IMR-90 (cell line): ENCODE data around the gene GSTT2. TPM values are rescaled to one million over a fixed set of nuclear protein-coding genes. Genes with fewer than 3 reads are reported as not detected.
"Not testable (repeated sequence)": the region's sequence is repeated elsewhere in the genome, so short reads cannot be mapped to it uniquely, and the experiment has no call there.

Experiments used
- ATAC-seq: fragments of 200-7000 bp; cut with Tn5 transposase; 2 replicates; pipeline ENCODE4 v1.9.1; 2020; ENCODE audit warnings: low read depth, mild to moderate bottlenecking, moderate library complexity
- BruUV-seq: library from RNA; stranded (reverse); fragments of 400-500 nt; replicated peaks from 2 replicates; lab custom pipeline; 2021; lab: Mats Ljungman, UMichigan
- CTCF ChIA-PET: fragments of 300-600 bp; formaldehyde crosslinking; extraction: SDS; loops from one replicate; lab custom pipeline; 2021; ENCODE audit warnings: antibody characterized with exemption; lab: Yijun Ruan, JAX
- POLR2A ChIA-PET: fragments of 300-600 bp; sonication (Branson Sonifier 250); formaldehyde crosslinking; loops from one replicate; lab custom pipeline; 2022; ENCODE audit warnings: antibody characterized with exemption; ENCODE audit not compliant: unreplicated experiment; lab: Charles Lee
- DNase-seq: peaks from one replicate; pipeline ENCODE4 v3.0.0; 2013
- H2AFZ ChIP-seq: replicated peaks from 2 replicates; pipeline ENCODE3; 2013; ENCODE audit warnings: low read length, mild to moderate bottlenecking; ENCODE audit not compliant: poor library complexity
- H2AK5ac ChIP-seq: 2 replicates; pipeline ENCODE4 v1.6.1; 2013; ENCODE audit warnings: low read depth, low read length, inconsistent platforms
- H2AK9ac ChIP-seq: replicated peaks from 2 replicates; pipeline ENCODE3; 2013; ENCODE audit warnings: mild to moderate bottlenecking, low read depth, low read length, moderate library complexity; ENCODE audit not compliant: poor library complexity
- H2BK120ac ChIP-seq: 2 replicates; pipeline ENCODE4 v1.6.1; 2013; ENCODE audit warnings: low read depth, low read length, inconsistent platforms
- H2BK15ac ChIP-seq: 3 replicates; pipeline ENCODE4 v1.6.1; 2013; ENCODE audit warnings: low read depth, low read length, inconsistent platforms
- H2BK20ac ChIP-seq: 2 replicates; pipeline ENCODE4 v1.6.1; 2013; ENCODE audit warnings: low read depth, mild to moderate bottlenecking, inconsistent platforms, low read length, moderate library complexity
- H2BK5ac ChIP-seq: 2 replicates; pipeline ENCODE4 v1.6.1; 2013; ENCODE audit warnings: mild to moderate bottlenecking, low read depth, low read length, inconsistent platforms; ENCODE audit not compliant: poor library complexity, severe bottlenecking
- H3K14ac ChIP-seq: replicated peaks from 2 replicates; pipeline ENCODE4 v1.6.1; 2013; ENCODE audit warnings: low read depth, low read length, inconsistent platforms
- H3K18ac ChIP-seq: 2 replicates; pipeline ENCODE4 v1.6.1; 2013; ENCODE audit warnings: low read depth, low read length, control low read depth
- H3K23ac ChIP-seq: 2 replicates; pipeline ENCODE4 v1.6.1; 2013; ENCODE audit warnings: low read depth, low read length, inconsistent platforms
- H3K27ac ChIP-seq: 2 replicates; pipeline ENCODE4 v1.5.1; 2013; ENCODE audit warnings: mild to moderate bottlenecking, control low read depth, low read length; ENCODE audit not compliant: insufficient read depth
- H3K27me3 ChIP-seq: 2 replicates; pipeline ENCODE4 v1.6.1; 2013; ENCODE audit warnings: low read length; ENCODE audit not compliant: control insufficient read depth, insufficient read depth
- H3K36me3 ChIP-seq: 2 replicates; pipeline ENCODE4 v1.6.1; 2013; ENCODE audit warnings: low read length, mixed read lengths; ENCODE audit not compliant: control insufficient read depth, insufficient read depth
- H3K4ac ChIP-seq: 2 replicates; pipeline ENCODE4 v1.6.1; 2013; ENCODE audit warnings: low read depth, low read length, inconsistent platforms
- H3K4me1 ChIP-seq: 2 replicates; pipeline ENCODE4 v1.6.1; 2013; ENCODE audit warnings: low read length, mixed read lengths; ENCODE audit not compliant: control insufficient read depth, insufficient read depth
- H3K4me2 ChIP-seq: 2 replicates; pipeline ENCODE4 v1.6.1; 2013; ENCODE audit warnings: low read depth, mild to moderate bottlenecking, control low read depth, low read length, moderate library complexity
- H3K4me3 ChIP-seq: 2 replicates; pipeline ENCODE4 v1.5.1; 2013; ENCODE audit warnings: low read depth, mild to moderate bottlenecking, control low read depth, low read length, moderate library complexity; ENCODE audit not compliant: insufficient read depth
- H3K56ac ChIP-seq: 2 replicates; pipeline ENCODE4 v1.6.1; 2013; ENCODE audit warnings: low read length, inconsistent platforms; ENCODE audit not compliant: insufficient read depth; ENCODE audit errors: extremely low read depth
- H3K79me1 ChIP-seq, 2 experiments: 2 replicates each; pipeline ENCODE4 v1.6.1; 2013; ENCODE audit warnings: low read length in 2 of 2, inconsistent platforms in 1 of 2, low read depth in 1 of 2
- H3K9ac ChIP-seq: 2 replicates; pipeline ENCODE4 v1.6.1; 2013; ENCODE audit warnings: low read depth, low read length, control low read depth
- H3K9me1 ChIP-seq: 2 replicates; pipeline ENCODE4 v1.6.1; 2013; ENCODE audit warnings: low read length, inconsistent platforms; ENCODE audit not compliant: insufficient read depth
- H3K9me3 ChIP-seq: 2 replicates; pipeline ENCODE4 v1.6.1; 2013; ENCODE audit warnings: low read length; ENCODE audit not compliant: control insufficient read depth, insufficient read depth
- H4K20me1 ChIP-seq: 2 replicates; pipeline ENCODE4 v1.6.1; 2013; ENCODE audit warnings: low read length, inconsistent platforms; ENCODE audit not compliant: insufficient read depth
- H4K5ac ChIP-seq: 2 replicates; pipeline ENCODE4 v1.6.1; 2013; ENCODE audit warnings: mild to moderate bottlenecking, low read depth, low read length, control low read depth
- H4K8ac ChIP-seq, 2 experiments: 2 replicates each; pipeline ENCODE4 v1.6.1; 2013; ENCODE audit warnings: low read depth in 2 of 2, low read length in 2 of 2, control low read depth in 1 of 2, inconsistent platforms in 1 of 2
- H4K91ac ChIP-seq: 2 replicates; pipeline ENCODE4 v1.6.1; 2013; ENCODE audit warnings: low read depth, low read length, inconsistent platforms; ENCODE audit not compliant: insufficient read depth
- WGBS, 2 experiments: methylation state at CpG; one replicate each; pipeline versions ENCODE4 v1.1.5 to v1.1.7; 2013; ENCODE audit warnings: missing lambda C conversion rate in 2 of 2; ENCODE audit not compliant: insufficient read length in 1 of 2; ENCODE audit errors: extremely low coverage in 2 of 2; 5-methylcytosine and 5-hydroxymethylcytosine counted together
- dilution Hi-C: fragments of 300-500 bp; cut with HindIII; formaldehyde crosslinking; loops from one replicate; pipeline ENCODE4 v1.14.3; 2018; ENCODE audit warnings: low sequenced_read_pairs; ENCODE audit not compliant: unreplicated experiment
- in situ Hi-C: fragments of 300-500 bp; cut with MboI; formaldehyde crosslinking; loops from 3 replicates; pipeline ENCODE4 v1.14.3; 2019; ENCODE audit warnings: low sequenced_read_pairs, inconsistent platforms, mixed read lengths
- intact Hi-C: fragments of 100-400 bp; cut with micrococcal nuclease; formaldehyde crosslinking; loops from 2 replicates; pipeline ENCODE4 v1.10.0; 2022
- polyA plus RNA-seq, 3 experiments: library from polyadenylated mRNA; depleted of rRNA; stranded (reverse); fragments of >200 nt; gene quantifications; 2 replicates each; pipeline ENCODE4 v1.2.3, GENCODE V29; 2012; ENCODE audit warnings: low replicate concordance in 1 of 3
- total RNA-seq: library from RNA; depleted of rRNA; stranded (reverse); fragments of >200 nt; gene quantifications from 2 replicates; pipeline ENCODE4 v1.2.3, GENCODE V29; 2012

Gene GSTT2
- total and polyA plus RNA-seq, 2 of the 4 experiments (the other 2 are of a cell fraction), result 1.4 to 6.9 TPM

GRCh38 chr22:23980567-23980966, 633 bp downstream of the GSTT2 start:
- POLR2A ChIA-PET, H3K18ac ChIP-seq, H3K4me3 ChIP-seq, DNase-seq, H3K79me1 ChIP-seq, H2BK5ac ChIP-seq, dilution Hi-C loops, in situ Hi-C loops, H3K36me3 ChIP-seq, H3K4me1 ChIP-seq, H3K4me2 ChIP-seq, H4K91ac ChIP-seq, CTCF ChIA-PET, H3K23ac ChIP-seq, H3K27me3 ChIP-seq, H2BK20ac ChIP-seq, H2AK5ac ChIP-seq, H3K9me1 ChIP-seq, H3K27ac ChIP-seq, H3K56ac ChIP-seq, H3K9ac ChIP-seq, H2BK15ac ChIP-seq, H3K14ac ChIP-seq, H4K8ac ChIP-seq, BruUV-seq, H4K20me1 ChIP-seq, H2AK9ac ChIP-seq, H3K9me3 ChIP-seq, H2BK120ac ChIP-seq, H2AFZ ChIP-seq, H3K4ac ChIP-seq, H4K5ac ChIP-seq, ATAC-seq: not testable (repeated sequence)
- no CpG with 5 or more reads among the region's 7 CpGs for WGBS, 2 experiments
- intact Hi-C loops, result loop anchor here (10.0 kb wide), 2 partner anchors 194 to 264 kb away; partner anchors contain the start of gene GGT5
